GM21390 (cell line): ENCODE measurements around the gene FOXL3.
"Not testable (repeated sequence)": the region's sequence is repeated elsewhere in the genome, so short reads cannot be mapped to it uniquely, and the experiment has no call there.

Experiments
- ATAC-seq: cut with Tn5 transposase; IDR thresholded peaks from one replicate; pipeline ENCODE4 v1.9.1; 2021; ENCODE audit not compliant: unreplicated experiment

FOXL3 gene

DNA sequence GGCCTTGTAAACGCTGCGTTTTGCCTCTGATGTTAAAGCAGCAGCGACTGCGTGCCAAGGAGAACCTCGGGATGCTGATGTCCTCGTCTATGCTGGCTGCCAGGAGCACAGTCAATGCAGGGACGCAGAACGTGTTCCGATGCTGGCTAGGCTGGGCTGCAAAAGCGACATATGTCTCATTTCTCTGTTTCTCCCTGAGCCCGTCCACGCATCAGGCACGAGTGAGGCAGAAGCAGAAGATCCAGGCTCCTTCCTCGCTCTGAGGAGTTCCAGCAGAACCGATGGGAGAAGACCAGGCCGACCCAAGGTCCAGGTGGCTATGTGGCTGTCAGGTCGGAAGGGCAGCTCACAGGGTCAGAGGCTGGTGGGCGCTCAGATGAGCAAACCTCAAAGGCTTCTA is 3.7 kb upstream of the FOXL3 start:
- ATAC-seq, result no peak

DNA sequence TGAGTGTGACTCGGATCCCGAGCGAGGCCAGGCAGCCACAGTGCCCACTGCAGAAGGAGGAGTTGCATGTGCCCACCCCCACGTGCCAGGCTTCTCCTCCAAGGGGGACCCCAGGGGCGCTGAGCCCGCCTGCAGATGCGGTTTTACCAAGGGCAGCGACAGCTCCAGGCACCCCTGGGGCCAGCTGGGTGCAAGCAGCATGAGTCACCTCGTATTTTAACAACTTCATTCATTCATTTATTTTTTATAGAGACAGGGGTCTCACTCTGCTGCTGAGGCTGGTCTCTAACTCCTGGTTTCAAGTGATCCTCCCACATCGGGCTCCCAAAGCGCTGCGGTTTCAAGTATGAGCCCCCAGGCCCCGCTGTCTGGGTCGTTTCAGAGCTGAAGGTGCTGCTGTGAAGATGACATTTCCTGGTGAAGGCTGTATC is 1.3 kb upstream of the FOXL3 start:
- ATAC-seq, result no peak

DNA sequence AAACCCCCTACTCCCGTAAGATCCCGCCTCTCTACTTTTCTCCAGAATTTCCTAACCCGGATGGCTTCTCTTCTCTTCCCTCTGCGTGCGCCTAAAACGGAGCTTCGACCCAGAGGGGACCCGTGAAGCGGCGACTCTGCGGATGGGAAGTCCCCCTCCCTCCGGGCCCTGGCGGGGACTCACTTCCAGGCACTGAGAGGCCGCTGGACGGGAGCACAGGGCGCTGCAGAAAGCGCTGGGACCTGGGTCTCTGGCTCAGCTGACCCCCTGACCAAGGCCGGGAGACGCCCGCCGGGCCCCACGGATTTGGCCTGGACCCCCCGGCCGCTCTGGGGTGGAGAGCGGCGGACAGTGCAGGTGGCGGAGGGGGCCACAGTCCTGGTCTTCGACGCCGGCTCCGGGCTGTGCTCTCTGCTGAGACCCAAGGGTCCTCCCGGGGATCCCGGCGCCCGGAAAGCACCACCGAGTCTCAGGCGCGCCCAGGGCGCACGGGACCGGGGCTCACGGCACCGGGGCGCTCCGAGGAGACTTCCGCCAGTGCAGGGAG is 688 bp upstream of the FOXL3 start:
- ATAC-seq, result no peak

DNA sequence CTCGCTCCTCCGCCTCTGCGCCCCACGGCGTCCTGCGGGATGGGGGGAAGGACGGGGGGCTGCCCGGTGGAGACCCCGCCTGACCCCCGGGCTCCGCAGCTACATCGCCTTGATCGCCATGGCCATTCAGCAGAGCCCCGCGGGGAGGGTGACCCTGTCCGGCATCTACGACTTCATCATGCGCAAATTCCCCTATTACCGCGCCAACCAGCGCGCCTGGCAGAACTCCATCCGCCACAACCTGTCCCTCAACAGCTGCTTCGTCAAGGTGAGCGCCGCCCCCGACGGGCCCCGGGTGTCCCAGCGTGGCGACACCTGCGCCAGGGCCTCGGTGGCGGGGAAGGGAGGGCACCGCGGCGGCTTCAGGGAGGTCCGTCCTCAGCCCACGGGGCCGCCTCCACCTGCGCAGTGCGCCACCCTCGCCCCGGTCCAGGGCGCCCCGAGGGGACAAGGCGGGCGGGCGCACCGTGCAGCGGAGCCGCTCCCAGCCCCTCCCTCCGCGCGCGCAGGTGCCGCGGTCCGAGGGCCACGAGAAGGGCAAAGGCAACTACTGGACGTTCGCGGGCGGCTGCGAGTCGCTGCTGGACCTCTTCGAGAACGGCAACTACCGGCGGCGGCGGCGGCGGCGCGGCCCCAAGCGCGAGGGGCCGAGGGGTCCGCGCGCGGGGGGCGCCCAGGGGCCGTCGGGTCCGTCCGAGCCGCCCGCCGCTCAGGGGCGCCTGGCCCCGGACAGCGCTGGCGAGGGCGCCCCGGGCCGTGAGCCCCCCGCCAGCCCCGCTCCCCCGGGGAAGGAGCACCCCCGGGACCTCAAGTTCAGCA is 793 bp downstream of the FOXL3 start:
- ATAC-seq, result no peak

DNA sequence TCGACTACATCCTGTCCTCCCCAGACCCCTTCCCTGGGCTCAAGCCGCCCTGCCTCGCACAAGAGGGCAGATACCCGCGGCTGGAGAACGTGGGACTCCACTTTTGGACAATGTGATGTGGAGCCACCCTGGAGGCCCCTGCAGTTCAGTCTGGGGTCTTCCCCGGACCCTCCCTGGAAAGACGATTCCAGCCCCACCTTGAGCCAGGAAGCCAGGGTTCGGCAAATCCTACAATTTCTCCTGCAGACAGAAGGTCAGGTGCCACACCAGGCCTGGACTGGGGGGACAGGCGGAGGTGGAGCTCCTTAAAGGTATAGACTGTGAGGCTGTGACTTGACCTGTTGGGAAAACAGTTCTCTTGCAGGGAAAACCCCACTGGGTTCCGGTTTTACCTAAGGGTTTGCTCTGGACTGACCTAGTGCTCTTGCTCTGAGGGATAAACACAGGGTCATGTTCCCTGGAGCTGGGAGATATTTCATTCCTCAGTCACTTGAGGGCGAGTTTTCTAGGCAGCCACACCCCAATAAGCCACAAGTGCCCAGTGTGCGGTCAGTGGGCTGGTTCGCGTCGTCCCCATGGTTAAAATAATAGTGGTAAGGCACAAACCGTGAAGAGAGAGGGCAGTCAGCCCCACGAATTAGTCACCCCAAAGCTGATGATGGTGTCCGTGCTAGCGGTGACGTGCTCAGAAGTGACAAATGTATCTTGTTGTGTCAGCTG is 1.6 kb downstream of the FOXL3 start:
- ATAC-seq, result no peak

- no peak for ATAC-seq
Observed at GRCh38 chr7:292226-292625, 2.3 kb downstream of the FOXL3 start.

- ATAC-seq, result no peak
Observed at GRCh38 chr7:292826-293225, 2.9 kb downstream of the FOXL3 start.

DNA sequence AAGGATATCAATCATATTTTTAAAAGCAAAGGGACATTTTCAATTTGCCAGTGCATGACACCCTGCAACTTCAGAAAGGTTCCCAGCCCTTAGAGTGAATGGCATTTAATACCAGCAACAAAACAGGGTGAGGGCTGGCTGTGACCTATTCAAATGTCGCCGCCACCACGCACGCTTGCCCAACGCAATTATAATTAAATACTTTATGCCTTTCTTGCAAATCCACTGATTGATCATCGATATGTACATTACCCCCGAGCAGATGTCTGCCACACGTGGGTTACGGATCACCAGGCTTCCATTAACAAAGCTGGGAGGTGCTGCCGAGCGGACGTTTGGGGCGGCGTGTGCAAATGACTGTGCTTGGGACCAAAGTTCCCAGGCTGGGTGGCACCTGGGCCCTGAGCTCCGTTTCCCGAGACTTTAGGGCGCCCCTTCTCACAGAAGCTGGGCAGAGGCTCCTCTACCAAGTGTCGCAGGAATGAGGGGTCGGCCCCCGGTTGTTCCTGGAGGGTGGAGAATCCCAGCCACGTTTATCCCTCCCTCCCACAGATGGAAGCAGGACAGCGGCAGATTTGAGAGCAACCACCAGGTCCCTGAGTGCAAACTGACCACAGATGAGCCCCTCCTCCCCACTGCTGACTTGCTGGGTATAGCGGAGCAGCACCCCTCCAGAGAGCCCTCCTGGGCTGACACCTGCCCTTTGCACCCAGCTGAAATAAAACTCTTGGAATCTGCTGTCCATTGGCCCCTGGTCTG is 3.9 kb downstream of the FOXL3 start:
- ATAC-seq, result no peak

GRCh38 chr7:294440-295154 is 4.6 kb downstream of the FOXL3 start:
- ATAC-seq, result no peak

DNA sequence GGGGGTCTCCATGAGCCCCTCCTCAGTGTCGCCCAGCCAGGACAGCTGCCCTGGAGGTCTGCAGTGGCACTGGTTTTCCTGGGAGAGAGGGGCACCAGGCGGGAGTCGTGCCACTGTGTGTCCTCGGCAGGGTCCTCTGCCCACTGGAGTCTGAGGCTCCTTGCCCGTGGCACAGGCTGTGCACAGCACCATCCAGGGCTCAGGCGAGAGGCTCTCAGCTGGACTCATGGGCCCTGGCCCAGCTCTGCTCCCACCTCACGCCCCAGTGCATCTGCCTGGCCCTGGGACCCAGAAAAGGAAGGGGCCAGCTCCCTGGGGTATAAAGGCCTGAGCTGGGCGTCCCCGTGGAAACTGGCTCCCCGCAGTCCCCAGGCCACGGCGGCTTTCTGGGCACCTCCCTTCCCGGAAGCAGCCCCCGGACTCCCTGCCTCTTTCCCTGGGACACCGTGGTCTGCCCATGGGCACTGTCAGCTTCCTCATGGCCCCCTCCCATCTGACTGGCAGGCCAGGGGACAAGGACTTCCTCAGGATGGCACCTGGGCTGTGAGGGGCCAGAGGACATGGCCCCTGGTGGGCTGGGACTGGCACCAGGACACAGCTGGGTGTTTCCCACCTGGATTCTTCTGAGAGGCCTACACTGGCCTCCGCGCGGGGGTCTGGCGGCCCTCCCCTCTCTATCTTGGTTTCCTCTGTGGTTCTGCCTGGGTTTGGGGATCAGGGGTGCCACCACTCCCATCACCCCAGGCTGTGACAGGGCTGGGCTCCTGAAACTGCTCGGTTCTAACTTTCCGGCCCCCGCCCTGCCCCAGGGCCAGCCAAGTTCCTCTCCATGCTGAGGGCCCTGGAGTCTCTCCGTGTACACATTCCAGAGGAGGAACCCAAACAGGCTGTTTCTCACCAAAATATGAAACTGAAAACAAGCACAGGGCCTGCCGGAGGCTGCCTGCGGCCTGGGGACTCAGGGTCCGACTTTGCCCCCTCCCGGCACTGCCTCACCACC is 5.5 kb downstream of the FOXL3 start:
- ATAC-seq, result no peak

DNA sequence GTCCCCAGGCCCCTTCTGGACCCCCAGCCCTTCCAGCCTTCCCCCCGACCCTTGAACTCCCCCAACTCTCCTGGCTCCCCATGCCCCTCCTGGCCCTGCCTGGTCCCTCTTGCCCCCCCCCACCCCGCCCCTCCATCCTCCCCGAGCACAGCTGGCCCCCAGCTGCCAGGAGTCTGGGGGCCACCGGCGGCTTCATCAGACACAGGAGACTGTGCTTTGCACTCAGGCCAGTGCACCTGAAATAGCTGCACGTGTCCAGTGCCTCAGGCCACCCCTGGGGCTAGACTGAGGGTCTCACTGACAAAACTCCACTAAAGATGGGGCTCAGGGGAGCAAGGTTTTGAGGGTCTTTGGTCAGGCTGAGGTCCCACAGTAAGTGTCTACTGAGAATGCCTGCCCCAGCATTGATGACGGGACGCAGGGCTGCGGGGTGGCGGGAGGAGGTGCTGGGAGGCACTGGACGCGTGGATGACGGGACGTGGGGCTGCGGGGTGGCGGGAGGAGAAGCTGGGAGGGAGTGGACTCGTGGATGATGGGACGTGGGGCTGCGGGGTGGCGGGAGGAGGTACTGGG is 6.5 kb downstream of the FOXL3 start:
- no peak for ATAC-seq

GRCh38 chr7:297141-297540 is 7.2 kb downstream of the FOXL3 start:
- not testable (repeated sequence) for ATAC-seq

DNA sequence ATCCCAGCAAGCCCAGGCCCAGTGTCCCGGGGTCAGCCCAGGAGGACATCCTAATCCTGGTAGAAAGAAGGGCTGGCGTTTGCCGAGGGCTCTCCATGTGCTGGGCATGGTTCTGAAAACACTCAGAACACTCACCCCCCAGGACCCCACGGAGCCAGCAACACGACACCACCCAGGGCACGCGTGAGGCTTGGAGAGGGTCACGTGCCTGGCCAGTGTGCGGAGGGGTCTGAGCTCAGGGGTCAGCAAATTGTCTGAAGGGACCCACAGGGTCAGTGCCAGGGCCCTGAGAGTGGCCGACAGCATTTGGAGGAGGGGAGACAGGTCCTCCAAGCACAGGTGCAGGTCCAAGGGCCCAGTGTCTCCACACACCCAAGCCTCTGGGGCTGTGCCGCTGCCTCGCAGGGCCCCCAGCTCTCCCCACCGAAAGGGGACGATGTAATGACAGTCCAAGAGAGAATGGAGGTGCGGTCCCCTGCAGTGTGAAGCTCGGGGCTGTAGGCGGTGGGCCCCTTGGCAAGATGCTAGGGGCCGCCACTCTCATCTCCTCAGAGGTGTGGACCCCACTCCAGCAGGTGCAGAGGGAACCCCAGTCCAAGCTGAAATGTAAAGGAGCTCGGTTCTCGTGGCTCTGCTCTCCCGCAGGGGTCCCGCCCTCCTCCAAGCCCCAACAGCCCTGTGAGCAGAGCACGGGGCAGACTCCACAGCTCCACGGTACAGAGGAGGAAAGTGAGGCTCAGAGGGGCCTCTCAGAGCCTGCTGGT is 7.8 kb downstream of the FOXL3 start:
- no peak for ATAC-seq

GRCh38 chr7:298375-298702 is 8.4 kb downstream of the FOXL3 start:
- ATAC-seq, result no peak

DNA sequence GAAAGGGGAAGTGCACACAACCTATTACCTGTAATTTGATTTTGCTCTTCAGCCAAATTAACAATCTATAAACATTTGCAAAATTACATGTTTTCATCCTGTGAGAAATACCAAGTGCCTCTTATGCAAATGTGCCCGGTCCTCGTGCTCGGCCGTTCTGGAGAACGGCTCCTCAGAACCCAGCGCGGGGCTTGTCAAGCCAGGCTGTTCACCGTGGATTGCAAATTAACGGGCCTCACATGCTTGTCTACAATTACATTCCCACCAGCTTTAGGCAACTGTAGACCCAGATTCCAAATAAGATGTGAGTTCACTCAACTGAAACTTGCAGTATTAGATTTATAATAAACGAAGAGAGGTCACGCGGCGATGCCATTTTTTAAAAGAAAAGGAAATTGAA is 8.8 kb downstream of the FOXL3 start:
- ATAC-seq, result no peak

DNA sequence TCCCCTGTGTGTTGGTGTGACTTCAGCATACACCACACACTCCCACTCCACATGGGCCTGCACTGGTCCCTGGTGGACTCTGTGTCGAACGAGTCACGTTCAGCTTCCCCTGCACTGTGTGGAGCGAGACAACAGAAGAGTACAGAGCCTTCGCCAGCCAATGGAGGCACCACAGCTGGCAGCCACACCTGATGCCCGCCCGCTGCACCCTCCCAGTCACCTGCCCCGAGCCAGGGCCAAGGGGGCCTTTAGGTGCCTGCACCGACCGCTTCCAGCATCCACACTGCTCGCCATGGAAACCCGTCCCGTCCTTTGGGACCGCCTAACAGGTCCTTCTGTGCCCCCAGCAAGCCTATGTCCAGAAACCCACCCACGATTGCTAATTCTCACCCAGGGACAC is 9.2 kb downstream of the FOXL3 start:
- ATAC-seq, result no peak

GRCh38 chr7:299628-300027 is 9.7 kb downstream of the FOXL3 start:
- no peak for ATAC-seq

DNA sequence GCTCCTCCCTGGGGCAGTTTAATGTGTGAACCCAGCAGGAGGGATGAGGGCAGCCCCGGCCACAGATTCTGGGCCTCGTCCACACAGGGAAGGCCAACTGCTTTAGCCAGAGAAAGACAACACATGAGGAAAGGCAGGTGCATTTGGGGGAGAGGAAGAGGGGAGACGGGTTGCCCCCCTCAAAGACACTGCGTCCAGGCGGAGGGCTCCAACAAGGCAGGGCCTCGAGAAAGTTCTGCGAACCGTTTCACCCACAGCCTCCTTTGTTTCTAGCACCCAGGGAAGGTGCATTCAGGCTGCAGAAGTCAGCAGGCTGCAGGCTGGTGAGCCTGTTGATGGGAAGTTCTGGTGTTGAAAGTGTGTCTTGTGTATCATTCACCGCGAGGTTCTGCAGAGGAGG is 10.1 kb downstream of the FOXL3 start:
- ATAC-seq, result no peak
